HepG2 (cell line): Measurements from ENCODE around the gene NOC4L. TPM values are rescaled to one million over a fixed set of nuclear protein-coding genes. Genes with fewer than 3 reads are reported as not detected.

Experiments used
- ATAC-seq: fragments of 200-7000 bp; cut with Tn5 transposase; 3 replicates; pipeline ENCODE4 v1.9.1; 2020; ENCODE audit warnings: mild to moderate bottlenecking, moderate library complexity
- BruUV-seq: library from RNA; stranded (reverse); fragments of 400-500 nt; replicated peaks from 2 replicates; lab custom pipeline; 2021; lab: Mats Ljungman, UMichigan
- CTCF ChIA-PET: fragments of 300-600 bp; formaldehyde crosslinking; extraction: SDS; loops from one replicate; lab custom pipeline; 2021; ENCODE audit warnings: low total read pairs, inconsistent platforms, low intra/inter-chr PET ratio; lab: Yijun Ruan, JAX
- POLR2A ChIA-PET: fragments of 350-600 bp; sonication (Branson Sonifier 250); formaldehyde crosslinking; loops from one replicate; lab custom pipeline; 2020; ENCODE audit warnings: antibody characterized with exemption, inconsistent platforms; lab: Yijun Ruan, JAX
- DNase-seq: peaks from one replicate; pipeline ENCODE4 v3.0.0-alpha.2; 2015; ENCODE audit warnings: low spot score
- FAIRE-seq: peaks from 3 replicates; lab custom pipeline; 2011; peaks lifted over from hg19 to GRCh38; lab: Jason Lieb, UNC
- H2AFZ ChIP-seq: one replicate; pipeline ENCODE4 v1.6.1; 2011; ENCODE audit warnings: low read length, inconsistent platforms
- H3K27ac ChIP-seq: fragments of 300-600 bp; 3 replicates; pipeline ENCODE4 v1.8.0; 2011; ENCODE audit warnings: mixed run types, mild to moderate bottlenecking, mixed read lengths, low read length, inconsistent platforms; ENCODE audit not compliant: insufficient read depth; ENCODE audit errors: extremely low read length
- H3K27me3 ChIP-seq, 2 experiments: fragments of 200-600 bp in 1 of 2; 2 replicates in 1 of 2; 3 replicates in 1 of 2; pipeline versions ENCODE4 v1.6.0 to v1.8.0; 2011; ENCODE audit warnings: low read length in 2 of 2, mild to moderate bottlenecking in 2 of 2, moderate library complexity in 2 of 2, inconsistent platforms in 1 of 2; ENCODE audit not compliant: insufficient read depth in 2 of 2, control insufficient read depth in 1 of 2
- H3K36me3 ChIP-seq, 2 experiments: fragments of 200-600 bp in 1 of 2; replicated peaks in 1 of 2; 2 replicates in 1 of 2; 3 replicates in 1 of 2; pipeline versions ENCODE4 v1.5.1 to v1.8.0; 2011; ENCODE audit warnings: low read length in 2 of 2, inconsistent platforms in 1 of 2; ENCODE audit not compliant: insufficient read depth in 2 of 2, control insufficient read depth in 1 of 2
- H3K4me1 ChIP-seq: 2 replicates; pipeline ENCODE4 v1.5.1; 2012; ENCODE audit warnings: low read length, inconsistent platforms; ENCODE audit not compliant: insufficient read depth
- H3K4me2 ChIP-seq: 2 replicates; pipeline ENCODE4 v1.6.0; 2011; ENCODE audit warnings: low read depth, low read length, inconsistent platforms
- H3K4me3 ChIP-seq, 3 experiments: fragments of 200-600 bp in 1 of 3; sonication (generic), shearing (Covaris generic) in 1 of 3; replicated peaks in 1 of 3; 2 replicates each; pipeline ENCODE4 v1.5.1; 2011 to 2016; ENCODE audit warnings: low read length in 3 of 3, inconsistent platforms in 2 of 3, low read depth in 2 of 3, mild to moderate bottlenecking in 2 of 3, control low read depth in 1 of 3, mixed read lengths in 1 of 3; ENCODE audit not compliant: insufficient read depth in 1 of 3
- H3K79me2 ChIP-seq: one replicate; pipeline ENCODE4 v1.6.1; 2011; ENCODE audit warnings: low read length, inconsistent platforms; ENCODE audit not compliant: insufficient read depth
- H3K9ac ChIP-seq: 2 replicates; pipeline ENCODE4 v1.6.0; 2011; ENCODE audit warnings: mild to moderate bottlenecking, low read depth, low read length, inconsistent platforms; ENCODE audit not compliant: insufficient read depth
- H3K9me3 ChIP-seq: 2 replicates; pipeline ENCODE4 v1.5.1; 2012; ENCODE audit warnings: mild to moderate bottlenecking, low read length
- H4K20me1 ChIP-seq: 2 replicates; pipeline ENCODE4 v1.6.0; 2011; ENCODE audit warnings: inconsistent platforms, mild to moderate bottlenecking, low read length, moderate library complexity; ENCODE audit not compliant: insufficient read depth
- AGO2 ChIP-seq: fragments of 200-400 bp; formaldehyde crosslinking; optimal IDR thresholded peaks from 2 replicates; pipeline ENCODE3; 2017; ENCODE audit warnings: mild to moderate bottlenecking, low read depth, low read length, moderate library complexity
- KDM2A ChIP-seq: sonication (generic); formaldehyde crosslinking; IDR thresholded peaks from 2 replicates; pipeline ENCODE4 v1.4.0; 2020; ENCODE audit warnings: low read depth, missing genetic modification reagents, borderline replicate concordance
- KDM5B ChIP-seq: sonication (generic); formaldehyde crosslinking; IDR thresholded peaks from 2 replicates; pipeline ENCODE4 v1.4.0; 2020; ENCODE audit warnings: missing genetic modification reagents, mild to moderate bottlenecking, borderline replicate concordance
- PHF21A ChIP-seq: sonication (generic); formaldehyde crosslinking; IDR thresholded peaks from 2 replicates; pipeline ENCODE4 v1.5.0; 2020; ENCODE audit warnings: mild to moderate bottlenecking, missing genetic modification reagents
- PREB ChIP-seq: sonication (generic); formaldehyde crosslinking; IDR thresholded peaks from 2 replicates; pipeline ENCODE4 v1.4.0; 2020; ENCODE audit warnings: missing genetic modification reagents
- PTBP1 ChIP-seq: fragments of 200-400 bp; formaldehyde crosslinking; IDR thresholded peaks from 2 replicates; pipeline ENCODE4 v1.6.1; 2018; ENCODE audit warnings: low read length, low read depth; ENCODE audit not compliant: poor library complexity, severe bottlenecking
- TOE1 ChIP-seq: sonication (generic); formaldehyde crosslinking; IDR thresholded peaks from 2 replicates; pipeline ENCODE4 v1.4.0; 2020; ENCODE audit warnings: mild to moderate bottlenecking, missing genetic modification reagents
- ZBTB42 ChIP-seq: sonication (generic); formaldehyde crosslinking; IDR thresholded peaks from 2 replicates; pipeline ENCODE4 v1.5.0; 2020; ENCODE audit warnings: mild to moderate bottlenecking, missing genetic modification reagents
- ZBTB49 ChIP-seq: sonication (generic); formaldehyde crosslinking; IDR thresholded peaks from 2 replicates; pipeline ENCODE4 v1.4.0; 2020; ENCODE audit warnings: missing genetic modification reagents, borderline replicate concordance
- ZFP36 ChIP-seq: fragments of 150-350 bp; IDR thresholded peaks from 2 replicates; pipeline ENCODE4 v1.6.1; 2018; ENCODE audit warnings: borderline replicate concordance, low read length, low read depth; ENCODE audit not compliant: partially characterized antibody
- ZNF75D ChIP-seq: sonication (generic); formaldehyde crosslinking; IDR thresholded peaks from 2 replicates; pipeline ENCODE4 v1.8.1; 2023; ENCODE audit warnings: missing genetic modification reagents, mild to moderate bottlenecking, borderline replicate concordance
- WGBS: methylation state at CpG from one replicate; pipeline ENCODE4 v1.1.6; 2017; ENCODE audit warnings: low lambda C conversion rate; 5-methylcytosine and 5-hydroxymethylcytosine counted together
- in situ Hi-C: cut with HindIII; loops from 2 replicates; pipeline ENCODE4 v1.10.0; 2017; ENCODE audit warnings: low pct_unique_long_range_greater_than_20kb; ENCODE audit not compliant: extremely low pct_ligation_motif_present
- intact Hi-C: fragments of 100-400 bp; cut with micrococcal nuclease; formaldehyde crosslinking; loops from one replicate; pipeline ENCODE4 v1.10.0; 2022; ENCODE audit not compliant: unreplicated experiment
- polyA plus RNA-seq, 8 experiments: library from polyadenylated mRNA; depleted of rRNA in 3 of 8; stranded (reverse) in 7 of 8; unstranded in 1 of 8; fragments of >200 nt; fragmentation: Illumina TruSeq in 4 of 8; extraction: Trizol in 4 of 8; gene quantifications; 2 replicates each; pipeline versions ENCODE4 v1.2.1 to v1.2.3, GENCODE V29; 2011 to 2016; ENCODE audit warnings: low read depth in 4 of 8, missing spikeins in 1 of 8, mixed read lengths in 1 of 8; ENCODE audit not compliant: insufficient read depth in 1 of 8
- total RNA-seq, 5 experiments: library from RNA; depleted of rRNA; stranded (reverse); fragments of >200 nt; fragmentation: Illumina TruSeq; extraction: Trizol; gene quantifications; 2 replicates each; pipeline ENCODE4 v1.2.3, GENCODE V29; 2016; ENCODE audit warnings: low read depth in 1 of 5

The NOC4L gene
- total and polyA plus RNA-seq, 2 of the 13 experiments (the other 11 are each of a cell fraction or from before 2014, with no cell fraction given) = 4.3 to 14.6 TPM

GRCh38 chr12:132103542-132104308 lies 40.5 kb upstream of the NOC4L start:
- peaks cover 4% of the 10 kb centered on the region; the same call in 1 of the 2 replicates for H4K20me1 ChIP-seq
- H3K36me3 ChIP-seq = peaks cover 6 to 31% of the 10 kb centered on the region in 2 experiments; a peak in 3 of 5 replicates
- no peak for DNase-seq
- no peaks in the 10 kb centered on the region for H3K79me2 ChIP-seq
- no peak for FAIRE-seq
- CTCF ChIA-PET = no interaction called here
- in situ Hi-C loops (no loop called here), intact Hi-C loops (no loop called here)
- TF ChIP-seq PHF21A (CRISPR knock-in tag) (no peak), AGO2 (peak; percentile 60), ZNF75D (CRISPR knock-in tag) (no peak), TOE1 (no peak)
- no peaks in the 10 kb centered on the region for H3K9me3 ChIP-seq
- H2AFZ ChIP-seq = no peak overlapping the region
- H3K27me3 ChIP-seq = no peaks in the 10 kb centered on the region
- no peak overlapping the region for H3K9ac ChIP-seq
- ATAC-seq = peak; percentile 30
- H3K4me1 ChIP-seq = no peaks in the 10 kb centered on the region
- H3K27ac ChIP-seq = no peak overlapping the region
- POLR2A ChIA-PET = no interaction called here
- no TSS peak for BruUV-seq
- no peak overlapping the region for H3K4me3 ChIP-seq
- no peak overlapping the region for H3K4me2 ChIP-seq
- WGBS = 91% methylated on average over 8 of the region's 26 CpGs

GRCh38 chr12:132105467-132105866 lies 38.8 kb upstream of the NOC4L start:
- peaks cover 4 to 29% of the 10 kb centered on the region in 2 experiments; a peak in 4 of 5 replicates for H3K36me3 ChIP-seq
- no peak overlapping the region for H3K4me2 ChIP-seq
- H3K27ac ChIP-seq = no peak overlapping the region
- H3K9ac ChIP-seq = no peak overlapping the region
- DNase-seq (no peak), FAIRE-seq (no peak), ATAC-seq (no peak)
- H2AFZ ChIP-seq = no peak overlapping the region
- no peaks in the 10 kb centered on the region for H3K27me3 ChIP-seq
- in situ Hi-C loops (no loop called here), intact Hi-C loops (no loop called here)
- no TSS peak for BruUV-seq
- ChIA-PET POLR2A (no interaction called here), CTCF (no interaction called here)
- no peak overlapping the region for H3K4me3 ChIP-seq
- no peaks in the 10 kb centered on the region for H3K9me3 ChIP-seq
- H4K20me1 ChIP-seq = peaks cover 4% of the 10 kb centered on the region; the same call in 1 of the 2 replicates
- H3K4me1 ChIP-seq = no peaks in the 10 kb centered on the region
- H3K79me2 ChIP-seq = no peaks in the 10 kb centered on the region
- WGBS = 95% methylated on average over 2 of the region's 6 CpGs
- TF ChIP-seq KDM5B (CRISPR knock-in tag) (no peak), KDM2A (no peak), ZBTB49 (no peak), ZBTB42 (CRISPR knock-in tag) (no peak), ZFP36 (no peak), PTBP1 (no peak), PREB (CRISPR knock-in tag) (no peak)
